Activated T-cell treated with anti-CD3 and anti-CD28 coated beads for 4 hours (primary cell): ENCODE data around the gene ISM2.
"Not testable (repeated sequence)": the region's sequence is repeated elsewhere in the genome, so short reads cannot be mapped to it uniquely, and the experiment has no call there.

Experiments used
- DNase-seq: peaks from one replicate; pipeline ENCODE4 v3.0.0-alpha.2; 2020

The ISM2 gene

DNA sequence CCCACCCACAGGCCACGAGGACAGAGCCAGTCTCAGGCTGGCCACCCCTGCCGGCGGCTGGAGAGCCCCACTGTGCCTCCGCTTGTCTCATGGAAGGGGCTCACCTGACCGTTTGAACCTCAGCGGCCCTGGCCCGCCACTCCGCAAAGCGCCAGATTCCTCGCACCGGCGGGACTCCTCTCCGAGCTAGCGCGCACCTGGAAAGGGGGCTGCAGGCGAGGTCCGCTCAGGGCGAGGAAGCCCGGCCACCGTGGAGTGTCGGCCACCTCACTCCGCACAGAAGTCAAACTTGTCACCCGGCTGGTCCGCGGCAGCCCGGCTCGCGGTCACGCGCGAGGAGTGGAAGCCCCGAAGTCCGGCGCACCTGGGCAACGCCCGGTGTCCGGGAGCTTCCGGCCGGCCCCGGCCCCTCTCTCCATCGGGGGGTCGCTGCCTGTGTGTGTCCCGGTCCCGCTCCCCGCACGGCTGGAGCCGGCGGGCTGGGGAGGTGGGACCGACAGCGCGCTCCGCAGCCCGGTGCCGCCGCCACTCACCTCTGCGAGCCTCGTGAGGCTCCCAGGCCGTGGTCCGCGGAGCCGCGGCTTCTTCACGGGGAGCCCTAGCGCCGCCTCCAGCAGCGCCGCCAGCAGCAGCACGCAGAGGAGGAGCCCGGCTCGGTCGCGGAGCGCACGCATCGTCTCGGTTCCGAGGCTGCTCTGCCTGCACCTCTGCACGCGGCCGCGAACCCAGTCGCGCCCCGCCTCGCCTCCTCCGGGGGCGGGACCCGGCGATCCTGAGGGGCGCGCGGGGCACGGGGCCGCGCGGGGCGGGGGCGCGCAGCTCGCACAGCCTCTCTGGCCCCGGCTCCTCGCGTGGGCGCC, at the start of gene ISM2:
Gene ISM2 (minus strand): TSS at position 697 of the 860 bp plus-strand sequence. CDS start 23 bp downstream, at position 674.
- DNase-seq, result peak; percentile 4

DNA sequence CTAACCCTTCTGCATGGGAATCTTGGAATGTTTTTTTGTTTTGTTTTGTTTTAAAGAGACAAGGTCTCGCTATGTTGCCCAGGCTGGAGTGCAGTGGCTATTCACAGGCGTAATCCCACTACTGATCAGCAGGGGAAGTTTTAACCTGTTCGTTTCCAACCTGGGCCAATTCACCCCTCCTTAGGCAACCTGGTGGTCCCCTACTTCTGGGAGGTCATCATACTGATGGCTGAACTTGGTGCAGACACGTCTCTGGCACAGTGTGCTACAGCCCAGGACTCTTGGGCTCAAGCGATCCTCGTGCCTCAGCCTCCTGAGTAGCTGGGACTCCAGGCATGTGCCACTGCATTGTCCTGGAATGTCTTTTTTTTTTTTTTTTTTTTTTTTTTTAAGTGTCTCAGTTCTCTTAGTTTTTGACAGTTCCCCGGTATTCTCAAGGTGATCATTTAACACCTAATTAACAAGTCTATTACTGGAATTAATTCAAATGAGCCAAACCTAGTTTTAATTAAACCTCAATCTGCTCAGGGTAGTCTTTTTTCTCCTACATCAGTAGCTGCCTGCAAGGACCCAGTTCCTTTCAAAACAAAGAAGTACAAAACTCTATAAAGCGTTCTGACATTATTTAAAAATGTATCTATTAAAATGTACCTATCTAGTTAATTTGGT, 49.0 kb upstream of the ISM2 start:
- DNase-seq, result no peak

DNA sequence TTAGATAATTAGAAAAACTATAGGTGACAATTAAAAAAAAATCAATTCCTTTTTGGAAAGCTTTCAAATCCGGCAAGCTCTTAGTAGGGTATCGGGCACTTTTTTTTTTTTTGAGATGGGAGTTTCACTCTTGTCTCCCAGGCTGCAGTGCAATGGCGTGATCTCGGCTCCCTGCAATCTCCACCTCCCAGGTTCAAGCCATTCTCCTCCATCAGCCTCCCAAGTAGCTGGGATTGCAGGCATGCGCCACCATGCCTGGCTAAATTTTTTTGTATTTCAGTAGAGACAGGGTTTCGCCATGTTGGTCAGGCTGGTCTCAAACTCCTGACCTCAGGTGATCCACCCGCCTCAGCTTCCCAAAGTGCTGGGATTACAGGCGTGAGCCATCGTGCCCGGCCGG, 46.6 kb upstream of the ISM2 start:
- DNase-seq, result not testable (repeated sequence)

DNA sequence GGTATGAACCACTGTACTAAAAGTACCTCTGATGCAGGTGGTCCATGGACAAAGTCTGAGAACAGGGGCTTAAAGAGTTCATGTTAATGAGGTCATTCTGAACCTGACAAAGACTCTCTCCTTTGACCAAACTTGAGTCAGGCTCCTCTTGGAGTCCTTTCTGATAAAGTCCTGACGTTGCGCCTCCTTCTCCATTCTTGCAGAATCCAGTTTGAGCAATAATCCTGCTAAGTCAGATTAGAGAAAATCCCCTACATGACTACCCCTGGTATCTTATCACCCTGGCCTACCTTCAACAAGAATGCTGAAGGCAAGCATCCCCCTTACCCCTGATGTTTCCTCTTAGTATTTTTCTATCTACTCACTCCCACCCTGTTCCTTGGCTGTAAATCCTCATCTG, 46.0 kb upstream of the ISM2 start:
- DNase-seq, result no peak

DNA sequence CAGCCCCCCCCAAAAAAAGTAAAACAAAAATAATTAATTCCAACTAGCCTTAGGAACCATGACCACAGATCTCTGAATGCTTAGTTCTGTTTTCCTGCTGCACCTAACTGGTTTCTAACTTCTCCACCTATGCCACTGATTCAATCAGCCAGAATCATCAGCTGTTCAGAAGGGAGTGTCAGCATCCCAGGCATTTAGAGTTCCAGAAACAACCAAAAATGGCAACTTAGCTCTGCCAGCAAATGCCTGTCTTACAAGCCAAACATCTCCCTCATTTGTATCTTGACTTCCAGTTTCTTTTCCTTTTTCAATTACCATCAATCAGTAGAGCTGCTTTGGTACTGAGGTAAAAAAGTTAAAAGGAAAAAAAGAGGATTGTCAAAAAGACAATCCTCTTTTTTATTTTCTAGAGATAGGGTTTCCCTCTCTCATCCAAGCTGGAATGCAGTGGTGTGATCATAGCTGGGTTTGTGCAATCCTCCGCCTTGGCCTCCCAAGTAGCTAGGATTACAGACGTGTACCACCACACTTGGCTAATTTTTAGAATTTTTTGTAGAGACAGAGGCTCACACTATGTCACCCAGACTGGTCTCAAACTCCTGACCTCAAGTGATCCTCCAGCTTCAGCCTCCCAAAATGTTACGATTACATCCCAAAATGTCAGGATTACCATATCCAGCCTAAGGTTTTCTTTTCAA, 45.2 kb upstream of the ISM2 start:
- no peak for DNase-seq

DNA sequence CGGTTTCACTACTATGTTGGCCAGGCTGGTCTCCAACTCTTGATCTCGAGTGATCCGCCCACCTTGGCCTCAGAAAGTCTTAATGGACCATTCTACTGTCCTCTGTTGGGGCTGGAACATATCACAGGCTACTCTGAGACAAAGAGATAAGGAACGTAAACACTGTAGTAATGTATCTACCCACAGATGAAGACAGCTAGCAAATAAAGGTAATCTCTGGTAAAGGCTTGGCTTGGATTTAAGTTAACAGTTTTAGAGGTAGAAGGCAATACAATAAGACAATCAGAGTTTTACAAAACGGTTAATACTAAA, 44.6 kb upstream of the ISM2 start:
- DNase-seq, result no peak

DNA sequence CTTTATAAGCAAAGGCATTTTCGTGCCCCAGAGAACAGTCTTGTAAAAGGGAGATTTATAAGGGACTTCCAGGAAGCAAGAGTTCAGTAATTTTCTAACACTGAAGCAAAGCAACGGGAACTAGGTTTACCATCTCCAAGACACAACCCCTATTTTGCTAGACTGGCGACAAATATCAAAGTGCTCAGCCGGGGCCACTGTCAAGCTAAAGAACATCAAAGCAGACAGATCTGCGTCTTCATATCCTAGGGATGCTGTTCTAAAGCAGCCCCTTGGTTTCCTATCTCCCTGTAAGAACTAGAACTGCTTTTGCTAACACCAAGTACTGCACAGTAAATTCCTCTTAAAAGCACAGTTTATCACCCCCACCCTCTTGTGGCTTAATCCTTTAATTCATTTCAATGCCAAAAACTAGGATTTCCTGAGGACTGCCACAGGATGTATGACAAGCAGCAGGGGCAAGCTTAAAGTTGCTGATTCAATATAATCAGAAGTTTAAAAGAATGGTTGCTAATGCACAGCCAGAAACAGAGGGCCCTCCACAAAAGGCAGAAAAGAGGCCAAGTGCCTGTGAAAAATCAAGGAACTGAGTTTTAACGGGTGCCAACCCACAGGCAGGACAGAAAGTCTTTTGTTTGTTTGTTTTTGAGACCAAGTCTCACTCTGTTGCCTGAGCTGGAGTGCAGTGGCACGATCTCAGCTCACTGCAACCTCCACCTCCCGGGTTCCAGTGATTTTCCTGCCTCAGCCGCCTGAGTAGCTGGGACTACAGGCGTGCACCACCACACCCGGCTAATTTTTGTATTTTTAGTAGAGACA, 44.0 kb upstream of the ISM2 start:
- DNase-seq, result no peak

DNA sequence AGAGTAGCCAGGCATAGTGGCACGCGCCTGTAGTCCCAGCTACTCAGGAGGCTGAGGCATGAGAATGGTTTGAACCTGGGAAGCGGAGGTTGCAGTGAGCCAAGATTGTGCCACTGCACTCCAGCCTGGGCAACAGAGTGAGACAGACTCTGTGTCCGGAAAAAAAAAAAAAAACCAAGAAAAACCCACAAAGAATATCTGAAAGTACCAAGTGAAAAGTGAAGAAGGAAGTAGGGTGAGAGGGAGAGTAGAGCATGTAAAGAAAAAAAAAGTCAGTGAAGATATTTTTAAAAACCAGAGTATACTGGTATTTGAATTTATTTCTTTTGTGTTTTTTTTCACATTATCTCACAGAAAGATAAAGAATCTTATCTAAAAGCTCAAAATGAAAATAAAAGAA, 43.3 kb upstream of the ISM2 start:
- DNase-seq, result no peak

DNA sequence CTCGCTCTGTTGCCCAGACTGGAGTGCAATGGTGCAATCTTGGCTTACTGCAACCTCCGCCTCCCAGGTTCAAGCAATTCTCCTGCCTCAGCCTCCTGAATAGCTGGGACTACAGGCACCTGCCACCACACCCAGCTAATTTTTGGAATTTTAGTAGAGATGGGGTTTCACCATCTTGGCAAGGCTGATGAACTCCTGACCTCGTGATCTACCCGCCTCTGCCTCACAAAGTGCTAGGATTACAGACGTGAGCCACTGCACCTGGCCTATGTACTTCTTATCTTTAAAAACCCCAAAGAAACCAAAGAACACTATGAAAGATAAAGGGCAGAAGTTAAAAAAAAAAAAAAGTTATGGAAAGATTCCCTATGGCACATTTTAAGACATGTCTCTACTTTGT, 38.3 kb upstream of the ISM2 start:
- DNase-seq, result not testable (repeated sequence)

DNA sequence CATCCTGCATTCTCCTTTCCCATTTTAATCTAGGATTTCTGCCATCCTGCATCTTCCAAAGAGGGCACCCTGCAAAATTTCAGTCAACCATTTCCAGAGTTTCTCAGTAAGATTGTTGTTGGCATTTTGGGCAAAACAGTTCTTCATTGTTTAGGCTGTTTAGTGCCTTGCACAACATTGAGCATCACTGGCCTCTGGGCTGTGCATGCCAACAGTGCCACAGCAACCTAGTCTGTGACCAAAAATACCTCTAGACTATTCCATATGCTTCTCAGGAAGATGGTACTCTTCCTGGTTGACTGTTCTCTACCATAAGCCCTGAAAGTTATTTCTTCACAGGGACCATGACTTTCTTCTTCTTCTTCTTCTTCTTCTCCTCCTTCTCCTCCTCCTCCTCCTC, 32.5 kb upstream of the ISM2 start:
- DNase-seq, result no peak

DNA sequence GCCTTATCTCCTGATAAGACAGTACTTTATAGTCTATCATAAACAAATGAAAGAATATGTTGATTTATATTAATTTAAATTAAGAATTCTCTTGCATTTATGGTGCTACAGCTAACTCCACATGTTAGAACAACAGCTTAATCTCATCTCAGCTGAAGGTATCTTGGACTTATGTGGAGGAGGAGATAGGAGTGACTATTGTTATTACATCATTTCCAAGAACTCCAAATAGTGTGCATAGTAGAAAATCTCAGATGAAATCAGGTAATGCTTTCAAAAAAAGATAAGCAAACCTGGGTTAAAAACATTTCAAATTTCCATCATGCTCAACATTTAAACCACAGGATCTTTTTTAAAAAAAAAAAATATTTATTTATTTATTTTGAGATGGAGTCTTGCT, 31.3 kb upstream of the ISM2 start:
- no peak for DNase-seq

DNA sequence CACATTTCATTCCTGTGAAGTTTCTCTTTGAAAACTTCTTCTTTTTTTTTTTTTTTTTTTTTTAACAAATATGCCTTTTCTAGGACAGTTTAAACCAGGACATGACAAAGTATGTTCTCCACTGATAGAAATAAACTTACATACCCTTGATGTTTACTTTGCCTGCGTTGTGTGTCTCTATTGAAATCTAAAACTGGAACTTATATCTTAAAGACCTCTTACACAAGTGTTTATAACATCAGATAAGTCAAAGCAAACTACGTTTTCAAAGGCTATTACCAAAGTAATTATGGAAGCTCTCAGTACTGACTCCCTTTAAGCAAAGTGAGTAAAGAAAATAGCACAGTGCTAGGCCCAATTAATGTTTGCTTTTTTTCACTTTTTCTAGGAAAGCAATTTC, 30.6 kb upstream of the ISM2 start:
- no peak for DNase-seq

DNA sequence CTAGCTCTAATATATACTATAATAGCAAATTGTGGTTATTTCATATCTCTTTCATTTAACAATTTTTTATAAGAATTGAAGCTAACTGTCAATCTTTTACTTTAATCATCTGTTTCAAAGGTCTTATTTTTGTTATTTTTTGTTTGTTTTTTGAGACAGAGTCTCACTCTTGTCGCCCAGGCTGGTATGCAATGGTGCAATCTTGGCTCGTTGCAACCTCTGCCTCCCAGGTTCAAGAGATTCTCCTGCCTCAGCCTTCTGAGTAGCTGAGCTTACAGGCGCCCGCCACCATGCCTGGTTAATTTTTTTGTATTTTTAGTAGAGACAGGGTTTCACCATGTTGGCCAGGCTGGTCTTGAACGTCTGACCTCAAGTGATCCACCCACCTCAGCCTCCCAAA, 30.1 kb upstream of the ISM2 start:
- not testable (repeated sequence) for DNase-seq

DNA sequence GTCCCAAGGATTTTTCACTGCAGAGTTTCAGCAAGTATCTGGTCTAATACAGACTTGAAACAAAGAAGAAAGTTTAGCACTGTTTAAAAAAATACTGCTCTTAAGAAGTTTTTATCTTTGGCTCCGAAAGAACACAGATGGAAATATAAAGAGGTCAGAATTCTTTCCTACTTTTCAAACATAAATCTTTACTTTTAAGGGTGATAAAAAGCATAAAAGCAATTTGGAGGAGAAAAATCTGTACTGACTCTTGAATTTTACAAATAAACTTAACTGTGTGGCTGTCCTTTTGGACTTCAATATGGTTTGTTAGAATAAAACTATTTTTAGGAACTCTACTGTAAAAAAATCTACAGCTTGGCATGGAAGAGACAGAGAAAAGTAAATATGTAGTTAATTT, 27.6 kb upstream of the ISM2 start:
- DNase-seq, result no peak

DNA sequence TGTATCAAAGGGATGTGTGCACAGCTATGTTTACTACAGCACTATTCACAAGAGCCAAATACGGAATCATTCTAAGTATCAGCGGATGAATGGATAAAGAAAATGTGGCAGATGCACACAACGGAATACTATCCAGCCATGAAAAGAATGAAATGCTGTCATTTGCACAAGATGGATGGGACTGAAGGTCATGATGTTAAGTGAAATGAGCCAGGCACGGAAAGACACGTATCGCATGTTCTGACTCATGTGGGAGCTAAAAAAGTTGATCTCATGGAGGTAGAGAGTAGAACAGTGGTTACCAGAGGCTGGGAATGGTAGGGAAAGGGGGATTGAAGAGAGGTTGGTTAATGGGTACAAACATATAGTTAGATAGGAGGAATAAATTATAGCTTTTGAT, 25.9 kb upstream of the ISM2 start:
- DNase-seq, result no peak

DNA sequence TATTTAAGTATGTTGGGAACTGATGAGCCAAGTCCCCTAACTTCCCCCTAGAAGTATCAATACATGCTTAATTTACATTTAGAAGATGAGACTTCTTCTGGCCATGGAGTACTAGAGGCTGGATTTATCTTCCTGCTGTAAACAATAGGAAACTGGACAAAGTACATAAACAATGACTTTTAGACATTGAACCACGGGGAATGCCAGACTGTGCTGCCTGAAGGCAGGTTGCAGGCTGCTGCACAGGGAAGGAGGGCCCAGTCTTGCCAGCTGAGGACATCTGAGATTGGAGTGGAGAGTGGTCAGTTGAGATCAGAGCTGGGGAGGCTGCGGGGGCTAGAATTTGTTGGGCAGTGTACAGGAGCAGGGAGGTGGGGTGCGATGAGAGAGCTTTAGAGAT, 24.5 kb upstream of the ISM2 start:
- no peak for DNase-seq

DNA sequence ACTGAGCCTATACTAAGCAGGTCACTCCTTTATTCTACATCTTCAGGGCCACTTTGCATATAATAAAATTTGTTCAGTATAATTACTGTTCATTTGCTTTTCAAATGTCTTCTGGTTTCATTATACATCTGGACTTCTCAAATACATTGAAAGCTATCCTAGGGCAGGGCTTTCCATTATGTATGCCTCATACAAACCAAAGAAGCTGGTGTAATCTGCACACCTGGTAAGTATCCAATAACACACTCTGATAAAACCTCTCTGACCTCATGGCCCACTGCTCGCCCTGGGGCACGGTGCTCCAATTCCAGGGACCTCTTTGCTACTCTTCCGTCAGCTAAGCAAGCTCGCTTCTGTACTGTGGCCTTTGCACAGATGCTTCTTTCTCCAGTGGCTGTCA, 21.9 kb upstream of the ISM2 start:
- DNase-seq, result no peak

DNA sequence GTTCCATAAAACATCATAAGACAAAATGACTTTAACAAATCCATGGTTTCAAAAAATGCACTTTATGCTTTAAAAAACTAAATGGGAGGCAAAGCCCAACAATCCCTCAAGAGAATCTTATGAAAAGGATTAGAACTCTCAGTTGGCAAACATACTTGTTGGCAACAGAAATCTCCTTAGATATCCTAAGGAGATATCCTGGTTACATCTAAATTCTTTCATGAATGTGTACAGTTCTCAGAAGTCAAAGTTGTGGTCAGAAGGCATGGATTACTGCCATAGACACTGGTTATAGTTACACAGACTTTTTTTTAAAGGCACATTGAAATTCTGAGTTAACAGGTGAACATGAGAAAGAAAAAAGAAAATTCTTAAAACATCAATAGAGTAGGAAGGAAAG, 17.5 kb upstream of the ISM2 start:
- DNase-seq, result no peak

DNA sequence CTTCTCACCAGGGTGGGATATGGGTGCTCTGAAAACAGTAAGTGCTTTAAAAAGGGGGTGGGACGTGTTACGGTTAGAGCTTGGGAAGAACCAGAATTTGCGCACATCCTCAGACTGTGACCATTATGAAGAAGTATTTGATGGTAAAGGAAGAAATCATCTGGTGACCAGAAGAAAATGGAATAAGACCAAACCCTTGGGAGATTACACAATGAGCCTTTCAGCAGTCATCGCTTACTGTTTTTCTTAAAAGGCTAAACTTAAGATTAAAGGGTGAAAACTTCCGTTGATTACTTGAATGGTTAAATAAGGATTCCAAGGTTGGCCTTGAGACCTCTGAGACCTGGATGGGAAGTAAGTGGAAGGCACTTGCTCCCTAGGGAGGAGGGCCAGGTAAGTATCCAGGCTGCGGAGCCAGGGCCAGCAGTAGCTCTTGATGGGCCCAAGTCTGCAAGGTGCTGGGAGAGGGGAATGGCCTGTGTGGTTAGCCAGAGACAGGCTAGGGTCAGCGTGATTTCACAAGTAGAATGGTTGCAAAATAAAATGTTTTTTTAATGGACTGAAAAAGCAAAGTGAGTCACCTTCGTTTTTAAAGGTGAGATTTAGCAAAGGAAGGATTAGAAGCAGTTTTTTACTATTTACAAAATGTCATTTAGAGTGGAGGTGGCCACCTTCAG, 13.0 kb upstream of the ISM2 start:
- DNase-seq, result no peak

DNA sequence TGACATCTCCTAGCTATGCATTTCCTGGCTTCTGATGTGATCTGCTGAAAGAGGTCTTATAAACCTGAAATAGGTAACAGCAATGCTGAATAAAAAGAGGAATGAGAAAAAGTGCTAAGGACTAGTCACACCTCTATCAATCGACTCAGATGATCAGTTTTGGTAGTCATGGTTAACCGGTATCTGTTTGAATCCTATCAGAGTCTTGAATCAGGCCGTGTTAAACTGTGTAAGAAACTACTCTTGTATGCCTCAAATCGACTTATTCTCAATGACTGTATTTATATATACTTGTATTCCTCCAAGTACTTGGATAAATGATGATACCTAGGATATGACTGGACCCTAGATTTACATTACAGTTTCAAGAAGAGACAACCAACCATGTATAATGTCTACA, 10.8 kb upstream of the ISM2 start:
- no peak for DNase-seq

DNA sequence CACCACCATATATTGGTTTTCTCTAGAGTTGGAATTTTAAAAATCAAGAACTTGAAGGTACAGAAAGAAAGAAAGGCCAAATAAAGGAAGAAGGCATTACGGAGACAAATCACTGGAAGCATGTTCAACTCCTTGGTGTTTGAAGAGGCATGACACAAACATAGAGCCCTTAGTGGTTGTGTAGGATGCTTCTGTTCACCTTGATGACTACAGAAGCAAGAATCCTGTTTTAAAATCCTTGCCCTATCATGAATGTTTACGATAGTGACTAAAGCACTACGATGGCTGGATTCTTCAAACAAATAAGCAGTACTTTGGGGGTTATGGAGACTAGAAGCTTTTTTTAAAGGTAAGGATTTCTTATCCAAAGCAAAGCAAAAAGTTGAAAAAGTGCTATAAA, 10.3 kb upstream of the ISM2 start:
- no peak for DNase-seq

DNA sequence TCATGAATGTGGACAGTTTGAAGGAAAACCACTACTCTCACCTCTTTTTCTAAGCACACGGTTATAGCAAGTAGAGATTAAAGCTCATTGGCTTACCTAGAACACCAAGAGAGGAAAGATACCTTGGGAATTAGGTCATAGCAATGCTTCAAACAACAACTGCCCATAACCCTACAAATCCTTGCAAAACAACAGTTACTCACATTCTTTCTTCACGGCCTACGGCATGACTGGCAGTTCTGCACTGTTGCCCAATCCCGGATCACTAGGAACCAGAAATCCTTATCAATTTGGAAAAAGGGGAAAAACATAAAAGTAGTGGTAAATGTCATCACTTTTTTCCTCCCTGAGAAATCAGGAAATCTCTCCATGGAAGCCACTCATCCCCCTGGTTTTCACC, 9.6 kb upstream of the ISM2 start:
- no peak for DNase-seq

DNA sequence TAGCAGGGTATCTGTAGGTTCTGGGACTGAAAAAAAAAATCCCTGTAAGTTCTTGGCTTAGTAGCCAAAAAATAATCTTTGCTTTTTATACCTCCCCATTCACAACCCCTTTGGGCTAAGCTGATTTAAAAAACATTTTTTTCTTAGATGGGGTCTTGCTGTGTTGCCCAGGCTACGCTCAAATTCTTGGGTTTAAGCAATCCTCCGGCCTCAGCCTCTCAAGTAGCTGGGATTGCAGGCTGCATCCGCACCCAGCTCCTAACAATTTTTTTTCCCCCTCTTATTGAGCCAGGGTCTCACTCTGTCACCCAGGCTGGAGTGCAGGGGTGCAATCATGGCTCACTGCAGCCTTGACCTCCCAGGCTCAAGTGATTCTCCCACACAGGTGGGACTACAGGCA, 9.1 kb upstream of the ISM2 start:
- DNase-seq, result no peak
